ENCODE data around the gene PCNT.
"Not testable (repeated sequence)": the region's sequence is repeated elsewhere in the genome, so short reads cannot be mapped to it uniquely, and the experiment has no call there.

The PCNT gene

DNA sequence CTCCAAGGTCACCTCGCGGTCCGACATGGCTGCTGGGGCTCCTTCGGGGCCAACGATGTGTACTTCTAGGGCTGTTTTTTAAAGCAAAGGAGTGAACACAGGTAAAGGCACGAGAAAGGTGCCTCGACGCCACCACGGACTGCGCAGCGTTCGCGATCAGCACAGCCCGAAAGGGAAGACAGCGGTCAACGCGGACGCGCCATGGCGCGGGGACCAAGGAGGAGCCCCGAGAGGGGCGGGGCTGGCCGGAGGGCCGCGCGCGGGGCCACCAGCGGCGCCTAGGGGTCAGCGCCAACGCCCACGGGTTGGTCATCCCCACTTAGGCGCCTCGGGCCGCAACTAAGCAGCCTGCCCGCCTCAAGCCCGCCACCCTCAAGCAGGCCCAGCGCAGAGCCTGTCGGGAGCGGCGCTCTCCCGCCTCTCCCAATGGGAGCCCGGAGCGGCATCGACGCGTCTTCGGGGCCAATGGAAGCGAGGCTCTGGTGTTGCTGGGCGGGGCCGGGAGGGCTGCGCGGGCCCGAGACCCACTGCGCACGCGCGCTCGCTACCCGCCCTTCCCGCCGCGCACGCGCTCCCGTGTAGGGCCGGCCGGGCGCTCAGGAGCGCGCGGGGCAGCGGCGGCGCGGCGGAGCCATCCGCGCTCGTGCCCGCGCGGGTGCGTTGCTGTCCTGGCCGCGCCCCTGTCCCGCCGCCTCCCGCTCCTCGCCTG, 134.5 kb downstream of the PCNT start, which contains the start of gene DIP2A:
Gene DIP2A, plus strand, starts transcription at position 577 of the 709 bp plus-strand sequence. CDS start 241 bp downstream, outside the sequence.
- DNase-seq: peak; percentile 93 to 99

DNA sequence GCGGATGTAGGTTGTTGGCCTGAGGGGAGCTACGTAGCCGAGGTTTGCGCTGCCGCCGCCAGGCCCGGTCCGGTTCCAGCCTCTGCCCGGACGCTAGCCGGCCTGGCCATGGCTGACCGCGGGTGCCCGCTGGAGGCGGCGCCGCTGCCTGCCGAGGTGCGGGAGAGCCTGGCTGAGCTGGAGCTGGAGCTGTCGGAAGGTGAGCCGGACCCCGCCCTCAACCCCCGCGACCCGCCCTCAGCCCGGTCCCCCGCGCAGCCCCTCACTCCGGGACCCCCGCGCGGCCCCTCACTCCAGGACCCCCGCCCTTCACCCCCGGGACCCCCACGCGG, 135.0 kb downstream of the PCNT start:
- DNase-seq: no peak

DNA sequence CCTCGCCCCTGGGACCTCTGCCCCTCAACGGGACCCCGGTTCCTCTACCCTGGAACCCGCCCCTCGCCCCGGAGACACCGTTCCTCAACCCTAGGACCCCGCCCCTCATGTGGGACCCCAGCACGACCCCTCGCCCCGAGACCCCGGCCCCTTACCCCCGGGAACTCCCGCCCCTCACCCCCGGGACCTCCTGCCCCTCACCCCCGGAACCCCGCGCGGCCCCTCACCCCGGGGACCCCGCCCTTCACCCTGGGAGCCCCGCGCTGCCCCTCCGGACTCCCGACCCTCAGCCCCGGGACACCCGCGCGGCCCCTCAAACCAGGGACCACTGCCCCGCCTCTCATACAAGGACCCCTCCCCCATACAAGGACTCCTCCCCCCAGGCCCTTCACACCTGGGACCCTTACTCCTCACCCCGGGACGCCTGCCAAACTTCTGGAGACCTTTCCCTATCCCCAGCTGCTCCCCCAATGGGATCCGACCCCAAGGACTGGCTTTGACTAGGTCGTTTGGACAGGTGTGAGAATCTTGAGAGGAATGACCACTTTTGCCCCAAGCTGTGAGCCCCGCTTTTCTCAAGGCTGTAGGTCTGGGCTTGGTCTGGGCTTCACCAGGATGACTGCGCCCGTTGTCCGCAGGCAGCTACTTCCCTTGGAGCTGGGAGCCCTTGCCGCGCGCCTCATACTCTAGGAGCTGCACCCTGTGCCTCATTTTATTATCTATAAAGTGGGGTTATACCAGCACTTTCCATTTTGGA, 135.6 kb downstream of the PCNT start:
- peak in 1 of 2 experiments; percentile 24 for DNase-seq

DNA sequence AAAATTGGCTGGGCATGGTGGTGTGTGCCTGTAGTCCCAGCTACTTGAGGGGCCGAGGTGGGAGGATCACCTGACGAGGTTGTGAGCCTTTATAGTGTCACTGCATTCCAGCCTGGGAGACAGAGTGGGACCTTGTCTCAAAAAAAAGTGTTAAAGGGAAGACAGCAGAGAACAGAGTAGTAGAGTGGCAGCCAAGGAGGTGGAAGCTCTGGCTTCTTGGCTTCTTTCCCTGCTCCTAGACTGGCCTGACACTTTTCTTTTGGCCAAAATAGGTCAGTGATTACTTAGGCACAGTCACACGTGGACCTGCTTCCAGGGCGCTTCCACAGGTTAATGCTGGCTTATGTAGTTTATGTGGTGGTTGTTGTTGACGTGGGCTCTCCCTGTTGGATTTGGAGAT, 138.0 kb downstream of the PCNT start:
- DNase-seq: no peak

DNA sequence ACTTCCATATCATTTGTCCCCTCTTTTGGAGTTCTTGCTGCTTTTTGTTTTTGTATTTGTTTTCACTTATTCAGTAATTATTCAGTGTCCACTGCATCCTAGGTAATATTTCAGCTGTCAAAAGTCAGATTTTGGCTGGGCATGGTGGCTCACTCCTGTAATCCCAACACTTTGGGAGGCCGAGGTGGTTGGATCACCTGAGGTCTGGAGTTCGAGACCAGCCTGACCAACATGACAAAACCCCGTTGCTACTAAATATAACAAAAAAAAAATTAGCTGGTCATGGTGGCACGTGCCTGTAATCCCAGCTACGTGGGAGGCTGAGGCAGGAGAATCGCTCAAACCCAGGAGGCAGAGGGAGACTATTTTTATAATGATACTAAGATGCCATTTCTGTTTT, 141.2 kb downstream of the PCNT start:
- DNase-seq: not testable (repeated sequence)

DNA sequence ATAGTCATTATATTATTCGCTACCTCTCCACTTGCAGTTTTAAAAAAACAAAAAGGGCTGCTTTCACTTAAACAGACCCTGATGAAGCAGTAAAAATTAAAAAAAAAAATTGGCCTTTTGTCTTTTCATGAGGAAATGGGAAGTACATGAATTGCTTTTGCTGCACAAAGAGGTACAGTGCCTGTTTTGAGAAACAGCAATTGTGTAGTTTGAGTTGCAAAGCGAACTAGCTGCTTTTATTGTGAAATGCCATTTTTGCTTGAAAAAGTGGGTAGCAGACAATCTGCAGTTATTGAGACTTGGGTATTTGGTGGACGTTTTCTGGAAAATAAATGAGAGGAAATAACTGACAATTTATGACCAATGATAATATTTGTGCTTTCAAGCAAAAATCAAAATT, 141.7 kb downstream of the PCNT start:
- DNase-seq: no peak

DNA sequence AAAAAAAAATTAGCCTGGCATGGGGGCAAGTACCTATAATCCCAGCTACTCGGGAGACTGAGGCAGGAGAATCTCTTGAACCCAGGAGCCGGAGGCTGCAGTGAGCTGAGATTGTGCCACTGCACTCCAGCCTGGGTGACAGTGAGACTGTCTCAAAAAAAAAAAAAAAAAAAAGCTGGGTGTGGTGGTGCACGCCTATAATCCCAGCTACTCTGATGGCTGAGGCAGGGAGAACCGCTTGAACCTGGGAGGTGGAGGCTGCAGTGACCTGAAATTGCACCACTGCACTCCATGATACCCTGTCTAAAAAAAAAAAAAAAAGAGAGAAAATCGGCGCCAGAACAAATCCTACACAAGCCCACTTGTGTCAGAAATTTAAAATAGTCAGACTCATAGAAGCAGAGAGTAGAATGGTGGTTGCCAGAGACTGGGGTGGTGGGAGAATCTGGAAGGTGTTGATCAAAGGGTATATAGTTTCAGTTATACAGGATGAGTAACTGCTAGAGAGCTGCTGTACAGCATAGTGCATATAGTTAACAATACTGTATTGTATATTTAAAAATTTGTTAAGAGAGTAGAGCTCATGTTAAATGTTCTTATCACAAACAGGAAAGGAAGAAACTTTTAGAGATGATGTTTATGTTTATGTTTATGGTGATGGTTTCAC, 144.3 kb downstream of the PCNT start:
- no peak for DNase-seq

DNA sequence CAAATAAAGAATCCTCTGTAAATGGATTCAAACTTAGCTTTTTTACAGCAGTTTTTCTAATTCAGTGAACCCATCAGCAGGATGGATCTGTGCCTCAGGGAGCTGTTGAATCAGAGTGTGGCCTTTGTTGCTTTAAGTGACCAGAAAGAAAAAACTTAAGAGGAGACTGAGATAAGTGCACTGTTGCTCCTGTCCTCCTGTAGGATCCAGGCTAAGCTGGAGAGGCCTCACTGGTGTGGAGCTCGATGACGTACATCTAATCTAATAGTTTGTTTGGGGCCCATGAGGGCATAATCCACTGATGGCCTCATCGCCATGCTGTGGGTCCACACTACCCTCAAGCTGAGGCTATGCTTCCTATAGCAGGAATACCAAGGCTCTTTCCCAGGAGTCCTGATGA, 145.3 kb downstream of the PCNT start:
- DNase-seq: no peak

DNA sequence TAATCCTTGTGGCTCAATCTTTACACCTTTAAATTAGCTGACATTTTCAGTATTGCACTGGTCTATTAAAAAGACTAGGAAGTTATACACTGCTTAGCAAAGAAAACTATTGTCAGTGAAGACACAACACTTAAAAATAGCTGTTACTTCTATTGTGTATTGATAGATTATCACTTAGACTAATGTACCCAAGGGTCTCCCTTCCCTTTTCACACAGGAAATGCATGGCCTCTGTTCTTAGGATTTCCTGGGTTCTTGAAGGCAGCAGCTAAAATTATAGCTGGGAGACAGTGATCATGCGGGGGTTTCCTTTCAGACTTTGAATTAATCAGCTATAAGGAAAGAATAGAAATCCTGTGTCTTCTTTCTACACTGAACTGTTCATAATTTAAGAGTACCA, 147.6 kb downstream of the PCNT start:
- no peak for DNase-seq

DNA sequence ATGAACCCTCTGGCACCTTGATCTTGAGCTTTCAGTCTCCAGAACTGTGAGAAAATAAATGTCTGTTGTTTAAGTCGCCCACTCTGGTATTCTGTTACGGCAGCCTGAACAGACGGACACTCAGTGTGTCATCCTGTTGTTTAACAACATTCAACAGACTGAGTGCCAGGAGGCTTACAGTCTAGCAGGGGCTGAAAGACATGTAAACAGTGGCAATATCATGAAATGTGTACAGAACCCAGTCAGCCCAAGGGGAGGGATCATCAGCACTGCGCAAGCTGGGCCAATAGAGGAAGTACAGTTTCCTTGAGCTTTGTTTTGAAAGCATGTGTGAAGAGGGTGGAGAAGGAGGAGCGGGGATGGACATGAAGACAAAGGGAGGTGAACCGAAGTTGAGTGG, 148.3 kb downstream of the PCNT start:
- DNase-seq: peak in 1 of 2 experiments; percentile 38

DNA sequence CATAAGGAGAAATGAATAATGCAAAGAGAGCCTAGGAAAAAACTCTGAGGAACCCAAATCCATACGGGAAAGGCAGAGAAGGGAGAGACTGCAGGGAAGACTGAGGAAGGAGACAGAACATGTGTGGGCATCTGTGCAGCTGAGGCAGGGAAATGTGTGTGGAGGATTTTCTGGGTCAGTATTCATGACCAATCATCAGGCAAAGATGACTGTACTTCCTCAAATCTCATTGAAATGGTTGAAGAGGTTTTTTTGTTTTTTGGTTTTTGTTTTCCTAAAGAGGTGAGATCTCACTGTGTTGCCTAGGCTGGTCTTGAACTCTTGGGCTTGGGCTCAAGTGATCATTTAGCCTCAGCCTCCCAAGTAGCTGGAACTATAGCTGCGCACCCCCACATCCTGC, 150.4 kb downstream of the PCNT start:
- DNase-seq: no peak

DNA sequence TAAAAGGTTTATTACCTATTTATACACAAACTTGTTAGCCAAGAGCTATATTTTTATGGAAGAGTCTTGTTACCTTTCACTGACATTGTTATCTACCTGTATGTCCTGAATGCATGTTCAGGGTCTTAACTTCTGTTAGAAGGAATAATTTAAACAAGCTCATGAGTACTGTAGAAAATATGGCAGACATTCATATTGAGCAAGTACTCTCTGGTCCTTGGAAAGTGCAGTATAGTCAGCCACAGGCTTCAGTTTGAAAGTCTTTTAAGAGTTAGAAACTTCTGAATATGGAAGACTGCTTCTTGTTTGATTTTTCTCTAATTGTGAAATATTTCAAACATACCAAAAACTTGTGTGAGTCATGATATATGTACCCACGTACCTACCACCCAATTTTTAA, 151.3 kb downstream of the PCNT start:
- DNase-seq: no peak

DNA sequence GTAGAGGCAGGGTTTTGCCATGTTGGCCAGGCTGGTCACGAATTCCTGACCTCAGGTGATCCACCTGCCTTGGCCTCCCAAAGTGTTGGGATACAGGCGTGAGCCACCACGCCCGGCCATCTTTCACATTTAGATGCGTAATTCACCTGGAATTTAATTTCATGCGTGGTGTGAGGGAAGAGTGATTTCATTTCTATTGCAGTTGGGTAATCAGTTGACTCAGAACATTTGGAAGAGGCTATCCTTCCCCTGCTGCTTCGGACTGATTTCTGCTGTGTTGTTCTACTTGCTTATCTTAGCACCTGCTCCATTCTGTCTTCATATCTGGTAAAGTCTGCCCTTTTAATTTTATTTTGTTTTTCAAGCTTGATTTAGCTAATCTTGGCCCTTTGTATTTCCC, 153.8 kb downstream of the PCNT start:
- DNase-seq: no peak

DNA sequence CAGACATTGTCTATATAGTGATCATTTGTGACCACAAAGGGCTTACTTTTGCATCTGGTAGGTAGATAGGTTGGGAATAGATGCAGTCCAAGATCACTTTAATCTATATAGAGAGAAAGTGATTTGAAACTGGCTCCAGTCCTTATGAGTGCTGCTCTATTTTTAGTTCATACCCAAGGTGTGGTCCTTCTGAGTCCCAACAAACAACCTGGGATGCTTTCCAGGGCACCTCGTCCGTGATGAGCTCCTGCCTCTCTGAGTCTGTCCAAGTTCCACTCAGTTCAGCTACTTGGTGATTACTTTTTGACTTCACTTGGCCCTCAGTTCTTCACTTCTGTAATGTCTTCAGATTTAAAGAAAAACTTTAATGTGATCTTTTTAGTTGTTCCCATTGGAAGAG, 155.0 kb downstream of the PCNT start:
- no peak for DNase-seq

DNA sequence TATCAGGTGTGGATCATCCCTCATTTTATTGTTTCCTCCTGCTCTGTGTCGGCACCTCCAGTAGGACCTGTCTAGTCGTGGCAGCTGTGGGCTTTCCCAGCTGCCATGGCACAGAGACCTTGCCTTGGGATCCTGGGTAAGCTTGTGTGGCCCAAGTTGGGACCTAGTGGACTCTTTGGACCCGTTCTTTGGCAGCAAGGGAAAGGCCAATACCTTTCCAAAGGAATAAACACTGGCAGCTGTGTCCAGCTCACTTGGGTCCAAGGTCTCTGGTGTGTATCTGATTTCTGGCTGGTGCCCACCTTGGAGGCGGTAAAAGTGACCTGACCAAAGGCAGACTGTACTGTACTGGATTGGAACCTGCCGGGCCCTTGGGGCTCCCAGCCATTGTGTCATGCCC, 156.5 kb downstream of the PCNT start:
- DNase-seq: no peak

DNA sequence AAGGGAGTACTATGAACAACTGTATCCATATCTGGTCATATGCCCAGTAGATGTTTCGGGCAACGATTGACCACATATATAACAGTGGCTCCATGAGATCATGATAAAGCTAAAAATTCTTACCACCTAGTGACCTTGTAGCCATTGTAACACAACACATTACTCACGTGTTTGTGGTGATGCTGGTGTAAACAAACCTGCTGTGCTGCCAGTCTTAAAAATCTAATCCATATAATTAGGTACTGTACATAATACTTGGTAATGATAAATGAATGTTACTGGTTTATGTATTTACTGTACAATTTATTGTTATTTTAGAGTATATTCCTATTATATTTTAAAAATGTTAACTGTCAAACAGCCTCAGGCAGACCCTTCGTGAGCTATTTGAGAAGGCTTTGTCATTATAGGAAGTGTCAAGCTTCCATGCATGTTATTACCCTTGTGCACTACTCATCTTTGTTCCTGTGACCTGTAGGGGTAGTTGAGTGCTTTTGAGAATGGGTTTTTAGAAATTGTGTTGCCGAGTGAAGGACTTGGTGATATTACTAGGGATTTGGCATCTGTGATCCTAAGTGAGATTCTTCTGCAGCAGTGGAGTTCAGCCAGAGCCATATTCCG, 158.4 kb downstream of the PCNT start:
- DNase-seq: no peak

DNA sequence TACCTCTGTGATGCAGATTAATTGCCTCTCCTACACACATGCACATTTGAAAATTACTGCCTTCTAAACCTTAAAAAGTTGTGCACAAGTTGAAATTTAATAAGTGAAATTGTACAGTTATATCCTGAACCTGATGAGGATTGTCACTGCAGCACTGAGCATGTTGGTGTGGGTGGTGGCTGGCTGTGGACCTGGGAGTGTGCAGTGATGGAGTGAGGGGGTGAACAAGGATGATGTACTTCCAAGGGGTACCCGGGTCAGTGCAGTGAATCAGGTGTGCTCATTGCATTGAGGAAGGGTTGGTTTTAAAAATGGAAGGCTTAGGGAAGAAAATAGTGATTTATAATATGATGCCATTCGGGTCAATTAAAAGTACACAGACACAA, 158.9 kb downstream of the PCNT start:
- DNase-seq: no peak

DNA sequence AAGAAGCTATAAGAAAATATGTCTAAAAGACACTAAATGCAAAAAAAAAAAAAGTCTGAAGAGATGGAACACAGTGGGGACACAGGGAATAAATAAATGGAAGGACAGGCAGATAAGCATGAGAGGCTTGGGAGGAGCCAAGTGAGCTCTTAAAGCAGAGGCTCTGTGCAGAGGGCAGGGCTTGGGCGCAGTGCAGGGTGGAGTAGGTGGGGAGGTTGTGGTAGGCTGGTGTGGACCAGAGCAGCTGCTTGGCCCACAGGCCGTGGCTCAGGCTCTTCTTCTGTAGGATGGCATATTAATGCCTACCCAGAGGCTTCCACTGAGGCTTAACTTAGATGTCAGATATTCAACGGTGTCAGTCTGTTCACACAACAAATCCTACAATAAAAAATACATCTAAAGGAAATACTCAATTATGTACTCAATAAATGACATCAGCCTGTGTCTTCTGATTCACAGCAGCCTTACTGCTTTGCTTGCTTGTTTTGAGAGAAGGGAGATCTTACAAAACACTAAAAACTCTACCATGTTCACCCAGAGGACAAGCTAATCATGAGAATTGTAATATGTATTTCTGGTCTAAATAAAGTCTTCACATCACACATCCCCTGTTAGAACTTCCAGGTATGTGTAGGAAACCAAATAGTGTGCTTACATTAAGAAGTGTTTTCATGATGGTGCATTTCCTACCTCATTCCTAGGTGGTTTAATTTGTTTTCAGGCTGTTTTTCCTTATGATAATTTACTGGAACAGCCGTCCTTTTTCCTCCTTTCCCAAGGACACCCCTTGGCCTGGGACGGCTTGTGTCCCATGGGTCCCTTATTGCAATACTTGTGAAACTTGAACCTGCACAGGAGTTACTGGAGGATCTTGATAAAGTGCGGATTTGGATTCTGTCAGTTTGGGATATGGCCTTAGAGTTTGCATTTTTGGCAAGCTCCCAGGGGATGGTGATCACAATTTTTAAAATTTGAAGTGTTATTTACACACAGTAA, 159.6 kb downstream of the PCNT start:
- DNase-seq: no peak

DNA sequence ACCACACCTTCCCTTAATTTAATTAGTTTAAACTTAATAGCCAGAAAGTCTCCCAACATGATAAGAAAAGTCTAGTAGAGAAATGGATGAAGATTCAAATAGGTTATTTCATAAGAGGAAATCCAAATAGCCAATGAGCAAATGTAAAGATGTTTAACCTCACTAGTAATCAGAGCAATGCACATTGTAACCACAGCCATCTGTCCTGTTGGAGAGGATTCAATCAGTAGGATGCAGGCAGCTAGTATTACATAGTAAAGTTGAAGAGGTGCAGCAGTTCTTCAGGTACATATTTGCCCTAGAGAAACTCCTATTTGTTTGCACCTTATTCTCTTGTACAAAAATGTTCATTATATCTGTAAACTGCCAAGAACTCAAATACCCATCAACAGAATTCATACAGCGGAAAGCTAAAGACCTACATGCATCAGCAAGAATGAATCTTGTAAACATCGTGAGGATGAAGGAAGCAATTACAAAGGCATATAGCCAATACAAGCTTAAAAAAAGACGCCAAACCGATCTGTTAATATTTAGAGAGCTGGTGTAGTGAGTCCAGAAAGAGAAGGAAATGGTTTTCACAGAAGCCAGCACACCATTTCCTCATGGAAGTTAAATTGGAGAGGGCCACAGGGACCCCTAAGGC, 162.6 kb downstream of the PCNT start:
- DNase-seq: no peak

DNA sequence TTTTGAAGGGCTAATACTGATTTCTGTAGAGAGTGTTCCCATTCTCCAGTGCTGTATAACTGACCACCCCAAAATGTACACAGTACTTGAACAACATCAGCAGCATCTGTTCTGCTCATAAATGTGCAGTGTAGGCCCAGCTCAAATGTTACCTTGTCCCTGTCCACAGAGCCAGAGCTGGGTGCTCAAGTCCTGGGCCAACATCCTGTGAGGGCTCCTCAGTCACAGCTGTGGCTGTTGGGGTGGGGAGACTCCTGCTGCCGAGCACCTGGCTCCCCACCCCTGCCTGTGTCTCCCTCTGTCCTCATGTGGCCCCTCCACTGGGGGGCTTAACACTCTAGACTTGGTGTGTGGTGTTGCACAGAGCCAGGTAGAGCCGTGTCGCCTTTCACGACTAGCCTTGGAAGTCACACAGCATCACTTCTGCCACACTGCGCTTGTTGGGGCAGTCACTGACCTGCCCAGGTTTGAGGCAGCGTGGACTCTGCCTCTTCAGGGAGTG, 165.3 kb downstream of the PCNT start:
- DNase-seq: no peak

DNA sequence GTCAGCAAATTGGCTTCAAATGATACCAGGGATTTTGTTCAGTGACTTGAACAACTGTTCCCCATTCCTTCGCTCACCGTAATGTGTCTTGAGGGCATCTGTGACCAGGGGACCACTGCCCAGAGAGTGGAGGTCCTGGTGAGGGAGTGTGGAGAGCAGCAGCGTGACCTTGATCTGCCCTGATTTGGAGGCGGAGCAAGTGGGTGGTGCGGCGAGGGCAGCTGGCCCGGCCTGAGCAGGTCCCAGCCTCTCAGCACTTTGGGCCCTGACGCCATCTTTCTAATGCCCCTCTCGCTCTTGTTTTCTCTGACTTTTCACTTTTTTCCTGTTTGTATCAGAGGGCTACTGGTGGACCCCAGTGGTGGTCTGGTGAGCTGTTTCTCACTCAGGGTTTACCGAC, 165.8 kb downstream of the PCNT start:
- no peak for DNase-seq

DNA sequence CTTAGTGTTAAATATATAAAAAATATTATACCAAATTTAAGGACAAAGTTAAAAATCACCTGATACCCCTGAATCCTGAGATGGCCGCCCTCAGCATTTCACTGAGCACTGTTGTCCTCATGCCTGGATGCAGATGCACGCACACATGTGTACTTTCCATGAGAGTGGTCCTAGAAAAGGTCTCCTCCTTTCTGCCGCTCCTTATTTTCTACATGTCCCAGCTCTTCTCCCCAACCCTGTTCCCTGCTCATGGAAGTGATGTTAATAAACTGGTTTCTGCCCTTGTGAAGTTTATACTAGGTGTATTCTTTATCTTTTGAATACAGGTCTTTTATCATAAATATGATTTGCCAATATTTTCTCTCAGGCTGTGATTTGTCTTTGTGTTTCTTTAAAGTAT, 167.6 kb downstream of the PCNT start:
- DNase-seq: no peak

Data from NCI-H446 (cell line).